Measurements from ENCODE around the gene UBR4. TPM values are rescaled to one million over a fixed set of nuclear protein-coding genes. Genes with fewer than 3 reads are reported as not detected.

Gene UBR4
- total and polyA plus RNA-seq, 5 donors, result 48.9 to 70.3 (median 64.5) TPM

DNA sequence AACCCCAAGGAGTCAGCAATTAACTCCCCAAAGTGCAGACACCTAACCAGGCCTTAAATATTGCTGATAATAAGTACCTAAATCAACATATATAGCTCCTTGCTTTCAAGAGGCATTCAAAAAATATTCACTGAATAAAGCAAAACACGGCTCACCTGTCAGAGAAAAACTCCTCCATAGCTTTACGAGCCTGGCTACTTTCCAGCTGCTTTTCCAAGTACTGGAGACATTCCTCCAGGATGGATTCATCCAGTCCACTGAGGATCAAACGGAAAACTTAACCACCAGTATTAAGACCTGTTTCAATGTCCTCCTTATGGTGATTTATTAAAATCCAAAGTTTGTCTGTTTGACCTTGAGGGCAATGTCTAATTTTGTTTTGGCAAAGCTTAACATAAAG is 44.6 kb downstream of the UBR4 start:
- no peaks in the 10 kb centered on the region for H3K27me3 ChIP-seq (ENCODE audit: control insufficient read depth, insufficient read depth)
- H3K27ac ChIP-seq (ENCODE audit: low read length), result no peak overlapping the region
- no peak overlapping the region for H3K4me3 ChIP-seq (ENCODE audit: low read length)
- H3K9me3 ChIP-seq (ENCODE audit: control insufficient read depth, low read length), result no peaks in the 10 kb centered on the region
- DNase-seq (no peak), ATAC-seq (no peak)
- intact Hi-C loops (cut with DNase I), result no loop called here
- H3K4me1 ChIP-seq (ENCODE audit: control insufficient read depth, insufficient read depth, low read length), result no peaks in the 10 kb centered on the region
- WGBS, result 75% methylated on average over 3 of the region's 3 CpGs

DNA sequence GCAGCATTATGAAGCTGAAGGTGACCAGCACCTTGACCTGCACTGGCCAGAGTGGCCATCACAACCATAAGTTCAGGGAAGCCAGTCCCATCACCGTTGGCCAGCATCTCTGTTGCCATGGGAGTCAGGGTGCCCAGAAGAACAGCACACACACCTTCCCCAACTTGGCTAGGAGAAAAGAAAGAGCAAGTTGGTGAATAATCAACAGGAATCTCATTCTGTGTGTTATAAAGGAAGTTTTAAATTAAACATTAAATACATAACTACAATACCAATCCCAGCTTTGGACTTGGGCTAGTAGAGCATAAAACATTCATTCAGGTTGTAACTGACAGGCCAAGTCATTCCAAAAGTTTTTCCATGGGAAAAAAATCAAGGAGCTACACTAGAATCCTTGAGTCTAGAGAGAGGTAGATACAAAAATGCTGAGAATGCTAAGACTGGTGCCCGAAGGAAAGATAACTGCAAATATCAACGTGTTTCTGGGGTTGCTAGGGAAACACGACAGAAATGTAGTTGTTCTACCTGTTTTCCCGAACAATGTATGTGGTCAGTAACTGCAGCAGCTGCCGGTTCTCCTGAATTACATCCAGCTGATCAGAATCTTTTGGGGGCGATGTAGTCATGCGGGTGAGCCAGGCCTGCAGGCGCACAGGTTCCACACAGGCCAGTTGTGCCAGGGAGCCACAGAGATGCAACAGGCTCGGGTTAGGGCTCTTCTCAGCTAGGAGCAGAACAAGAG is 45.6 kb downstream of the UBR4 start:
- intact Hi-C loops (cut with DNase I), result no loop called here
- ATAC-seq, result peak in 1 of 2 donors; percentile 36
- DNase-seq, result no peak
- no peaks in the 10 kb centered on the region for H3K9me3 ChIP-seq (ENCODE audit: control insufficient read depth, low read length)
- H3K27ac ChIP-seq (ENCODE audit: low read length), result no peak overlapping the region
- no peaks in the 10 kb centered on the region for H3K27me3 ChIP-seq (ENCODE audit: control insufficient read depth, insufficient read depth)
- 82% methylated on average over 10 of the region's 10 CpGs for WGBS
- no peaks in the 10 kb centered on the region for H3K4me1 ChIP-seq (ENCODE audit: control insufficient read depth, insufficient read depth, low read length)
- H3K4me3 ChIP-seq (ENCODE audit: low read length), result no peak overlapping the region

DNA sequence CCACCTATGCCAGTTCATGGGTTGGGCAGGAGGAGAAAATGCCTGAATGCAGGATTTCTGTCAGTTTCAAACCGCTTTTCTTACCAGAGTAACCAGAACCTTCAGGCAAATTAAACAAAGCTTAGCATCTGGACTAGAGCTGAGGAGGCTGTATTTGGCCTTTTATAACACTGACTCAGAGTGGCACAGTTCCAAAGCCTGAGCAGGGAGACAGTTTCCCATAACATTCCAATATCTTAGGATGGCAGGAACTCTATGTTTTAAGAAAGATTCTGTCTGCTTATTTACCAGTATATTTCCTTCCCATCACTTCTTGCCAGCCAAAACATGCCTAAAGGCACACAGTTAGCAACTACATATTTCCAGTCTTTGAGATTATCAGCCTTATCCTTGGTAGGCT is 46.8 kb downstream of the UBR4 start:
- H3K27ac ChIP-seq (ENCODE audit: low read length), result no peak overlapping the region
- DNase-seq (peak in 1 of 3 donors; percentile 28), ATAC-seq (peak; percentile 50 to 82)
- H3K4me3 ChIP-seq (ENCODE audit: low read length), result no peak overlapping the region
- no peaks in the 10 kb centered on the region for H3K9me3 ChIP-seq (ENCODE audit: control insufficient read depth, low read length)
- intact Hi-C loops (cut with DNase I), result no loop called here
- no peaks in the 10 kb centered on the region for H3K4me1 ChIP-seq (ENCODE audit: control insufficient read depth, insufficient read depth, low read length)
- H3K27me3 ChIP-seq (ENCODE audit: control insufficient read depth, insufficient read depth), result no peaks in the 10 kb centered on the region
- 83% methylated on average over 1 of the region's 1 CpG for WGBS

- no peaks in the 10 kb centered on the region for H3K4me1 ChIP-seq (ENCODE audit: control insufficient read depth, insufficient read depth, low read length)
- DNase-seq (no peak), ATAC-seq (no peak)
- intact Hi-C loops (cut with DNase I), result no loop called here
- no peaks in the 10 kb centered on the region for H3K9me3 ChIP-seq (ENCODE audit: control insufficient read depth, low read length)
- no peak overlapping the region for H3K4me3 ChIP-seq (ENCODE audit: low read length)
- H3K27ac ChIP-seq (ENCODE audit: low read length), result no peak overlapping the region
- no peaks in the 10 kb centered on the region for H3K27me3 ChIP-seq (ENCODE audit: control insufficient read depth, insufficient read depth)
- WGBS, result 93% methylated on average over 7 of the region's 7 CpGs
Measured at GRCh38 chr1:19160831-19161230, 49.2 kb downstream of the UBR4 start.

DNA sequence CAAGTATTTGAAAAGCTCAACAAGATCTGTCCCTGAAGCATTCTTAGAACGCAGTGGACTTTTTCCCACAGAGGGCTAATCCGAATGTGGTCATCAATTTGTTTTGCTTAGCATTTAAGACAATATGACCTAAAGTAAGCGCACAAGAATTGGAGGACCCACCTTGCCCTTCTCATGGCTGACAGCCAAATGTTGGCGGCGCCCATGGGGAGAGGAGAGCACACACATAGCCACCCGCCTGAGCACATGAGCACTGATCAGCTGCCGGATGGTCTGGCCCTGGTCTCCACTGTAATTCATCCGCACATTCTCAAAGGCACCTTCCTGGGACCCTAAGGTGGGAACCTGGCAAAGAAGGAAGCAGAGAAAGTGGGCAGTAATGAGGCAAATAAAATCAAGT is 52.4 kb downstream of the UBR4 start:
- peak overlapping the region; percentile 14 for H3K27ac ChIP-seq (ENCODE audit: low read length)
- DNase-seq, result peak in 1 of 3 donors; percentile 50
- no peaks in the 10 kb centered on the region for H3K27me3 ChIP-seq (ENCODE audit: control insufficient read depth, insufficient read depth)
- 87% methylated on average over 8 of the region's 8 CpGs for WGBS
- H3K4me3 ChIP-seq (ENCODE audit: low read length), result no peak overlapping the region
- peak in 1 of 2 donors; percentile 16 for ATAC-seq
- intact Hi-C loops (cut with DNase I), result loop anchor here in 1 of 4 donors (10.0 kb wide), 1 partner anchor 53 kb away; no protein-coding TSS in a partner anchor
- no peaks in the 10 kb centered on the region for H3K9me3 ChIP-seq (ENCODE audit: control insufficient read depth, low read length)
- H3K4me1 ChIP-seq (ENCODE audit: control insufficient read depth, insufficient read depth, low read length), result no peaks in the 10 kb centered on the region

DNA sequence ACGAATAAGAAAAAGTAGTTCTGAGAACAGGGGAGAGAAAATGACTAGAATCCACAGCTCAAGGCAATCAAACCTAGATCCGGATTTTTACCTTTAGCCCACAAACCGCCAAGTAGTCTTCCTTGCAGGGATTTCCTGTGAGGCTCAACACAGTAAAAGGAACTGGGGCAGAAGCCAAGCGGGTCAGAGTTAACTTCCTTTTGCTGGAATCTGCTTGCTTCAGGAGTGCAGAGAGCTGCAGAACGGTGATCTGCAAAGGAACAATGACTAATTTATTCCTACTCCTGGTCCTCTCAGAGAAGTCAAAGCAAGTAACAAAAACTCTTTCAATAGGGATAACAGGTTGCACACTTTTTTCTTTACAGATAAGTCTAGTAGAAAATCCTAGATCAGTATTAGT is 53.4 kb downstream of the UBR4 start:
- no peak overlapping the region for H3K4me3 ChIP-seq (ENCODE audit: low read length)
- ATAC-seq, result peak; percentile 81 to 94
- H3K27me3 ChIP-seq (ENCODE audit: control insufficient read depth, insufficient read depth), result no peaks in the 10 kb centered on the region
- H3K27ac ChIP-seq (ENCODE audit: low read length), result no peak overlapping the region
- no peaks in the 10 kb centered on the region for H3K9me3 ChIP-seq (ENCODE audit: control insufficient read depth, low read length)
- 47% methylated on average over 5 of the region's 5 CpGs for WGBS
- peak; percentile 68 to 75 (median 69) for DNase-seq
- intact Hi-C loops (cut with DNase I), result loop anchor here in 1 of 4 donors (10.0 kb wide), 1 partner anchor 52 kb away; no protein-coding TSS in a partner anchor
- no peaks in the 10 kb centered on the region for H3K4me1 ChIP-seq (ENCODE audit: control insufficient read depth, insufficient read depth, low read length)

DNA sequence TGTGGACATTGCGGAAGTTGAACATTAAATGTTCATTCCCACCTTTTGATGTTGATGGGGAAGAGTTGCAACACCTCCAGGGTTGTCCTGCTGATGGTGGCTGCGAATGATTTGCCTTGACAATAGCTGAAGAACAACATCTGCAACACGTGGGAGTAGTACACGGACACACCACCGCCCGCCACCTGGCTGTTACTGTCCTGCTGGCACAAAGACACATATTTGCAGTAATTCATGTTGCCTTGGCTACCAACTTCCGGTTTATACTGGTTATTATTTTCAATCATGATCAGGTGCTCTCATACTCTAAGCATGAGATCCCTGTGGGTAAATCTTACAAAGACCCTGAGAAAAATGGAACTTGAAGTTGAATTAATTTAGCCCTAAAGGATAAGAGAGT is 55.2 kb downstream of the UBR4 start:
- Histone ChIP-seq H3K9me3 (ENCODE audit: control insufficient read depth, low read length) (no peaks in the 10 kb centered on the region), H3K4me3 (ENCODE audit: low read length) (no peak overlapping the region), H3K27ac (ENCODE audit: low read length) (no peak overlapping the region), H3K27me3 (ENCODE audit: control insufficient read depth, insufficient read depth) (no peaks in the 10 kb centered on the region), H3K4me1 (ENCODE audit: control insufficient read depth, insufficient read depth, low read length) (no peaks in the 10 kb centered on the region)
- DNase-seq (no peak), ATAC-seq (no peak)
- intact Hi-C loops (cut with DNase I), result loop anchor here in 1 of 4 donors (10.0 kb wide), 1 partner anchor 50 kb away; no protein-coding TSS in a partner anchor
- 78% methylated on average over 7 of the region's 7 CpGs for WGBS

GRCh38 chr1:19153169-19153568 is 56.9 kb downstream of the UBR4 start:
- DNase-seq (no peak), ATAC-seq (no peak)
- Histone ChIP-seq H3K27me3 (ENCODE audit: control insufficient read depth, insufficient read depth) (no peaks in the 10 kb centered on the region), H3K4me1 (ENCODE audit: control insufficient read depth, insufficient read depth, low read length) (no peaks in the 10 kb centered on the region), H3K4me3 (ENCODE audit: low read length) (no peak overlapping the region), H3K9me3 (ENCODE audit: control insufficient read depth, low read length) (no peaks in the 10 kb centered on the region), H3K27ac (ENCODE audit: low read length) (no peak overlapping the region)
- 90% methylated on average over 7 of the region's 7 CpGs for WGBS
- intact Hi-C loops (cut with DNase I), result loop anchor here in 1 of 4 donors (10.0 kb wide), 1 partner anchor 48 kb away; no protein-coding TSS in a partner anchor

- Histone ChIP-seq H3K27ac (ENCODE audit: low read length) (no peak overlapping the region), H3K4me3 (ENCODE audit: low read length) (no peak overlapping the region), H3K27me3 (ENCODE audit: control insufficient read depth, insufficient read depth) (no peaks in the 10 kb centered on the region), H3K4me1 (ENCODE audit: control insufficient read depth, insufficient read depth, low read length) (no peaks in the 10 kb centered on the region), H3K9me3 (ENCODE audit: control insufficient read depth, low read length) (no peaks in the 10 kb centered on the region)
- WGBS, result 83% methylated on average over 9 of the region's 9 CpGs
- no peak for DNase-seq
- no peak for ATAC-seq
- intact Hi-C loops (cut with DNase I), result loop anchor here in 1 of 4 donors (10.0 kb wide), 1 partner anchor 47 kb away; no protein-coding TSS in a partner anchor
Measured at GRCh38 chr1:19151537-19151936, 58.5 kb downstream of the UBR4 start.

DNA sequence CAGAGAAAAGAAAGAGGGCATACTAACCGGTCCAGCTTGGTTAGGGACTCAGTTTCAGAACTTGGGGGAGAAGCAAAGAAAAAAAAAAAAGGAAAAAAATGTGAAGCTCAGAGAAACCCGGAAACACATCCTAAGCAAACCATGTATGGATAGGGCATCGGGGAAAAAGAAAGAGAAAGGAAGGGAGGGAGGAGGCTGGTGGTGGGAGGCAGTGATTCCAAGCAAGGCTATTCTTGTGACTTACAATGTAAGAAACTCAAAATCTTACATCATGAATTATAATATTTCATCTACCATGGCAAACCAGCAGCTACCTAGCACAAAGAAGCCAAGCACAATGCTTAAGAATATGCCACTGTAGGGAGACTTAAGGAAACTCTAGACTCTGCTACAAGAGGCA is 60.3 kb downstream of the UBR4 start:
- H3K27me3 ChIP-seq (ENCODE audit: control insufficient read depth, insufficient read depth), result no peaks in the 10 kb centered on the region
- no peak overlapping the region for H3K27ac ChIP-seq (ENCODE audit: low read length)
- H3K9me3 ChIP-seq (ENCODE audit: control insufficient read depth, low read length), result no peaks in the 10 kb centered on the region
- intact Hi-C loops (cut with DNase I), result loop anchor here in 1 of 4 donors (10.0 kb wide), 1 partner anchor 45 kb away; no protein-coding TSS in a partner anchor
- WGBS, result 83% methylated on average over 3 of the region's 3 CpGs
- H3K4me1 ChIP-seq (ENCODE audit: control insufficient read depth, insufficient read depth, low read length), result no peaks in the 10 kb centered on the region
- ATAC-seq (no peak), DNase-seq (no peak)
- no peak overlapping the region for H3K4me3 ChIP-seq (ENCODE audit: low read length)

DNA sequence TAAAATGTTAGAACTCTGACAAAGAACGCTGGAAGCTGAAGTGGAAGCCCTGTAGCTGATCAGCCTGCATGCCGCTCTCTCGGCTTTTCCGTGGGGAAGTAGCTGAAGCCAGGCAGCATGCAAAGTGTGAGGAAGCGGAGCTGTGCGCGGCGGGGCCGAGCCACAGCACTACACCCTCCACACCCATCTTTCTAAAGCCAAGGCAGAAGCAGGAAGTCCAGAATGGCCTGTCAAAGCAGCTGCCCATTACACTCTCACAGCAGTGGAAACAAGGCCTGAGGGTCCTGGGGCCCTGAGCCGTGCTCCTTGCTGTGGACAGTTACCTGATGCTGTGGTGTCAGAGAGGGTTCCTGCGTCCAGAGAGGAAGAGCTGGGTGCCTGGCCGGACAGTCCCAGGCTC is 69.6 kb downstream of the UBR4 start:
- DNase-seq (peak; percentile 20 to 63 (median 57)), ATAC-seq (peak; percentile 83 to 95)
- 65% methylated on average over 12 of the region's 12 CpGs for WGBS
- no peaks in the 10 kb centered on the region for H3K27me3 ChIP-seq (ENCODE audit: control insufficient read depth, insufficient read depth)
- no peaks in the 10 kb centered on the region for H3K4me1 ChIP-seq (ENCODE audit: control insufficient read depth, insufficient read depth, low read length)
- peak overlapping the region; percentile 32 for H3K27ac ChIP-seq (ENCODE audit: low read length)
- intact Hi-C loops (cut with DNase I), result no loop called here
- H3K4me3 ChIP-seq (ENCODE audit: low read length), result no peak overlapping the region
- H3K9me3 ChIP-seq (ENCODE audit: control insufficient read depth, low read length), result no peaks in the 10 kb centered on the region
